Measurements from ENCODE around the gene DPY19L3. TPM values are rescaled to one million over a fixed set of nuclear protein-coding genes. Genes with fewer than 3 reads are reported as not detected.

The DPY19L3 gene
- total and polyA plus RNA-seq, 2 donors (not counting 1 experiment from before 2014, with no cell fraction given), result 14.0 to 40.0 TPM

GRCh38 chr19:32357720-32358119, 47.9 kb upstream of the DPY19L3 start:
- H2AFZ ChIP-seq (ENCODE audit: insufficient read depth, low read depth, low read length, poor library complexity, severe bottlenecking), result no peak overlapping the region
- peaks cover 69% of the 10 kb centered on the region for H4K20me1 ChIP-seq (ENCODE audit: control insufficient read depth, insufficient read depth, low read length, poor library complexity, severe bottlenecking)
- H3K9me3 ChIP-seq (ENCODE audit: control extremely low read depth in 1 of 3, control insufficient read depth in 2 of 3, insufficient read depth in 1 of 3, low read length in 2 of 3), result peaks cover 0 to 1% (median 0%) of the 10 kb centered on the region in 3 donors
- H3K27me3 Mint-ChIP-seq, result no peaks in the 10 kb centered on the region
- no peak overlapping the region for H3K27ac Mint-ChIP-seq
- H3K36me3 ChIP-seq (replicated peaks in 1 of 2; ENCODE audit: control extremely low read depth in 1 of 2, control insufficient read depth in 1 of 2, extremely low read depth in 1 of 2, insufficient read depth in 2 of 2, low read length in 1 of 2), result peaks cover 17 to 81% of the 10 kb centered on the region in 2 experiments
- DNase-seq (no peak), ATAC-seq (ENCODE audit: low read depth) (no peak)
- peaks cover 16 to 20% of the 10 kb centered on the region in 2 donors for H3K4me1 ChIP-seq (ENCODE audit: control insufficient read depth in 2 of 2, insufficient read depth in 2 of 2, low read length in 2 of 2)
- ChIA-PET CTCF (interaction anchor here (0.6 to 2.3 kb wide), 7 partner anchors 8 to 282 kb away, joined by 3 to 12 read pairs (median 3); partner anchors contain the start of gene ZNF507), POLR2A (no interaction called here)
- TF ChIP-seq CTCF (IDR thresholded peaks at IDR 0.05), result no peak
- TF ChIP-seq EZH2 (IDR thresholded peaks at IDR 0.05; ENCODE audit: borderline replicate concordance, insufficient read depth, low read depth, low read length, poor library complexity, severe bottlenecking), result no peak
- no peak overlapping the region for H3K4me3 Mint-ChIP-seq
- H3K79me2 ChIP-seq (ENCODE audit: control insufficient read depth, insufficient read depth, low read length), result peaks cover 58% of the 10 kb centered on the region
- no peaks in the 10 kb centered on the region for H3K9me3 Mint-ChIP-seq (ENCODE audit: insufficient read depth)
- H3K4me2 ChIP-seq (replicated peaks; ENCODE audit: low read depth, low read length, poor library complexity, severe bottlenecking), result no peak overlapping the region
- H3K4me1 Mint-ChIP-seq, result peaks cover 26% of the 10 kb centered on the region
- WGBS (ENCODE audit: insufficient coverage), result no CpG with 5 or more reads among the region's 2 CpGs
- no peak overlapping the region for H3K4me3 ChIP-seq (ENCODE audit: control extremely low read depth in 1 of 5, extremely low read depth in 1 of 5, insufficient read depth in 1 of 5, low read depth in 2 of 5, low read length in 4 of 5)
- no peak overlapping the region for H3K9ac ChIP-seq (ENCODE audit: low read length)
- no peaks in the 10 kb centered on the region for H3K27me3 ChIP-seq (replicated peaks in 1 of 4; ENCODE audit: control extremely low read depth in 1 of 4, control insufficient read depth in 3 of 4, insufficient read depth in 4 of 4, low read length in 3 of 4)
- intact Hi-C loops (cut with micrococcal nuclease), result loop anchor here (2.0 kb wide), 1 partner anchor 17 kb away; no protein-coding TSS in a partner anchor
- no peak overlapping the region for H3K27ac ChIP-seq (ENCODE audit: low read length in 2 of 2)

GRCh38 chr19:32358321-32358720, 47.2 kb upstream of the DPY19L3 start:
- TF ChIP-seq EZH2 (IDR thresholded peaks at IDR 0.05; ENCODE audit: borderline replicate concordance, insufficient read depth, low read depth, low read length, poor library complexity, severe bottlenecking) (no peak), CTCF (IDR thresholded peaks at IDR 0.05) (no peak)
- Histone ChIP-seq H3K4me3 (ENCODE audit: control extremely low read depth in 1 of 5, extremely low read depth in 1 of 5, insufficient read depth in 1 of 5, low read depth in 2 of 5, low read length in 4 of 5) (no peak overlapping the region), H2AFZ (ENCODE audit: insufficient read depth, low read depth, low read length, poor library complexity, severe bottlenecking) (no peak overlapping the region), H4K20me1 (ENCODE audit: control insufficient read depth, insufficient read depth, low read length, poor library complexity, severe bottlenecking) (peaks cover 69% of the 10 kb centered on the region), H3K4me2 (replicated peaks; ENCODE audit: low read depth, low read length, poor library complexity, severe bottlenecking) (no peak overlapping the region), H3K9me3 (ENCODE audit: control extremely low read depth in 1 of 3, control insufficient read depth in 2 of 3, insufficient read depth in 1 of 3, low read length in 2 of 3) (peaks cover 0 to 1% (median 0%) of the 10 kb centered on the region in 3 donors), H3K4me1 (ENCODE audit: control insufficient read depth in 2 of 2, insufficient read depth in 2 of 2, low read length in 2 of 2) (peaks cover 13 to 20% of the 10 kb centered on the region in 2 donors), H3K27me3 (replicated peaks in 1 of 4; ENCODE audit: control extremely low read depth in 1 of 4, control insufficient read depth in 3 of 4, insufficient read depth in 4 of 4, low read length in 3 of 4) (no peaks in the 10 kb centered on the region), H3K9ac (ENCODE audit: low read length) (no peak overlapping the region), H3K36me3 (replicated peaks in 1 of 2; ENCODE audit: control extremely low read depth in 1 of 2, control insufficient read depth in 1 of 2, extremely low read depth in 1 of 2, insufficient read depth in 2 of 2, low read length in 1 of 2) (peaks cover 17 to 81% of the 10 kb centered on the region in 2 experiments), H3K27ac (ENCODE audit: low read length in 2 of 2) (no peak overlapping the region), H3K79me2 (ENCODE audit: control insufficient read depth, insufficient read depth, low read length) (peaks cover 58% of the 10 kb centered on the region)
- ChIA-PET POLR2A (no interaction called here), CTCF (interaction anchor here (0.6 to 2.3 kb wide), 4 partner anchors 8 to 21 kb away, joined by 3 to 12 read pairs (median 4); partner anchors contain the start of gene ZNF507)
- WGBS (ENCODE audit: insufficient coverage), result 100% methylated on average over 1 of the region's 5 CpGs
- Mint-ChIP-seq H3K4me3 (no peak overlapping the region), H3K4me1 (peaks cover 23% of the 10 kb centered on the region), H3K9me3 (ENCODE audit: insufficient read depth) (no peaks in the 10 kb centered on the region), H3K27ac (no peak overlapping the region), H3K27me3 (no peaks in the 10 kb centered on the region)
- ATAC-seq (ENCODE audit: low read depth), result no peak
- intact Hi-C loops (cut with micrococcal nuclease), result no loop called here
- DNase-seq, result no peak

All from B cell (primary cell).